Measurements from ENCODE around the gene PLCD3. TPM values are rescaled to one million over a fixed set of nuclear protein-coding genes. Genes with fewer than 3 reads are reported as not detected.

The PLCD3 gene
- total and polyA plus RNA-seq, 9 of the 15 experiments (the other 6 are each of a cell fraction or from before 2014, with no cell fraction given), result 0.20 to 22.6 (median 7.5) TPM

- TF ChIP-seq ZBTB40 (IDR thresholded peaks at IDR 0.05), result 0 out of 2 replicates have a peak, but pooled peaks have one; percentile 13
- no peak for TF ChIP-seq ZBTB40 (CRISPR knock-in tag; IDR thresholded peaks at IDR 0.05)
- no peak for TF ChIP-seq SREBF1 (IDR thresholded peaks at IDR 0.05; ENCODE audit: borderline replicate concordance, low read depth, low read length)
- no peak for TF ChIP-seq ZNF699 (CRISPR knock-in tag; IDR thresholded peaks at IDR 0.05; ENCODE audit: insufficient replicate concordance)
- TF ChIP-seq TGIF2 (CRISPR knock-in tag; IDR thresholded peaks at IDR 0.05), result no peak
- no peak for TF ChIP-seq RHOXF2B (CRISPR knock-in tag; conservative IDR thresholded peaks at IDR 0.05)
- TF ChIP-seq HDAC1 (IDR thresholded peaks at IDR 0.05), result peak in 1 of 2 experiments; percentile 82; a peak in 2 of 4 replicates
- TF ChIP-seq KDM1A (IDR thresholded peaks at IDR 0.05), result no peak
- 0 out of 2 replicates have a peak, but pooled peaks have one; percentile 49 for TF ChIP-seq HLTF (IDR thresholded peaks at IDR 0.05)
- peak; percentile 86 for TF ChIP-seq RBFOX2 (IDR thresholded peaks at IDR 0.05; ENCODE audit: low read depth, low read length)
- no peak for TF ChIP-seq ZNF518B (CRISPR knock-in tag; IDR thresholded peaks at IDR 0.05)
- no peak for TF ChIP-seq PHTF2 (CRISPR knock-in tag; IDR thresholded peaks at IDR 0.05)
- no peak for TF ChIP-seq LCOR (CRISPR knock-in tag; IDR thresholded peaks at IDR 0.05)
- TF ChIP-seq GATAD2A (IDR thresholded peaks at IDR 0.05), result no peak
- no peak for TF ChIP-seq RUNX1 (IDR thresholded peaks at IDR 0.05; ENCODE audit: low read depth)
These were observed 17.7 kb upstream of the PLCD3 start (continued) for GRCh38 chr17:45149669-45150664.

Measured in K562 (cell line).